Ectodermal cell (in vitro differentiated cells): ENCODE data around the gene SH3GLB1.

Experiments used
- H3K27ac ChIP-seq: 2 replicates; pipeline ENCODE4 v1.7.0; 2013; ENCODE audit warnings: mild to moderate bottlenecking, low read depth, low read length; ENCODE audit not compliant: insufficient read depth, poor library complexity, severe bottlenecking
- H3K27me3 ChIP-seq: 2 replicates; pipeline ENCODE4 v1.7.0; 2013; ENCODE audit warnings: mild to moderate bottlenecking, low read length; ENCODE audit not compliant: insufficient read depth, control insufficient read depth, poor library complexity, severe bottlenecking
- H3K36me3 ChIP-seq: one replicate; pipeline ENCODE4 v1.7.0; 2013; ENCODE audit warnings: low read length; ENCODE audit not compliant: control insufficient read depth, insufficient read depth
- H3K4me1 ChIP-seq: one replicate; pipeline ENCODE4 v1.7.0; 2013; ENCODE audit warnings: low read length; ENCODE audit not compliant: control insufficient read depth, insufficient read depth
- H3K4me3 ChIP-seq: 2 replicates; pipeline ENCODE4 v1.7.0; 2013; ENCODE audit warnings: low read depth, low read length, control low read depth; ENCODE audit not compliant: insufficient read depth
- H3K9me3 ChIP-seq: 2 replicates; pipeline ENCODE4 v1.7.0; 2013; ENCODE audit warnings: mild to moderate bottlenecking, low read length, moderate library complexity; ENCODE audit not compliant: control insufficient read depth
- WGBS, 2 experiments: methylation state at CpG; one replicate each; pipeline ENCODE4 v1.1.7; 2013; ENCODE audit warnings: missing lambda C conversion rate in 2 of 2; 5-methylcytosine and 5-hydroxymethylcytosine counted together

The SH3GLB1 gene

GRCh38 chr1:86787621-86788020 lies 83.2 kb downstream of the SH3GLB1 start:
- H3K27ac ChIP-seq: no peak overlapping the region
- no peaks in the 10 kb centered on the region for H3K9me3 ChIP-seq
- H3K4me3 ChIP-seq: no peak overlapping the region
- H3K27me3 ChIP-seq: no peaks in the 10 kb centered on the region
- H3K4me1 ChIP-seq: no peaks in the 10 kb centered on the region
- H3K36me3 ChIP-seq: no peaks in the 10 kb centered on the region

GRCh38 chr1:86788300-86789206 lies 84.2 kb downstream of the SH3GLB1 start:
- H3K4me3 ChIP-seq: no peak overlapping the region
- WGBS, 2 experiments: 91 to 93% methylated on average over 6 of the region's 6 CpGs
- H3K27ac ChIP-seq: no peak overlapping the region
- no peaks in the 10 kb centered on the region for H3K9me3 ChIP-seq
- H3K4me1 ChIP-seq: peaks cover 7% of the 10 kb centered on the region
- no peaks in the 10 kb centered on the region for H3K36me3 ChIP-seq
- no peaks in the 10 kb centered on the region for H3K27me3 ChIP-seq

GRCh38 chr1:86795316-86795715 lies 90.9 kb downstream of the SH3GLB1 start:
- Histone ChIP-seq H3K4me3 (no peak overlapping the region), H3K27ac (no peak overlapping the region), H3K4me1 (peaks cover 7% of the 10 kb centered on the region), H3K9me3 (no peaks in the 10 kb centered on the region), H3K36me3 (no peaks in the 10 kb centered on the region), H3K27me3 (no peaks in the 10 kb centered on the region)
